K562 (cell line): Measurements from ENCODE around the gene RPS15A. TPM values are rescaled to one million over a fixed set of nuclear protein-coding genes. Genes with fewer than 3 reads are reported as not detected.

Experiments
- BACH1 ChIP-seq: fragments of 200-800 bp; sonication (Bioruptor generic); IDR thresholded peaks from 2 replicates; pipeline ENCODE4 v1.6.1; 2016; ENCODE audit warnings: missing genetic modification characterization, missing compliant biosample characterization
- BRD9 ChIP-seq: fragments of 450-650 bp; IDR thresholded peaks from 2 replicates; pipeline ENCODE4 v1.6.1; 2018; ENCODE audit warnings: low read depth; ENCODE audit not compliant: partially characterized antibody
- EP300 ChIP-seq: IDR thresholded peaks from 2 replicates; pipeline ENCODE4 v1.6.1; 2012; ENCODE audit warnings: low read length, improper control_type of control experiment
- GABPA ChIP-seq: fragments of 200-800 bp; sonication (Bioruptor generic); conservative IDR thresholded peaks from 2 replicates; pipeline ENCODE4 v1.6.1; 2016; ENCODE audit warnings: low read depth, missing genetic modification characterization, missing compliant biosample characterization
- GATAD2B ChIP-seq: fragments of 450-650 bp; IDR thresholded peaks from 2 replicates; pipeline ENCODE4 v1.6.1; 2017; ENCODE audit warnings: mild to moderate bottlenecking, borderline replicate concordance
- HNRNPH1 ChIP-seq: fragments of 200-400 bp; formaldehyde crosslinking; optimal IDR thresholded peaks from 2 replicates; pipeline ENCODE3; 2017; ENCODE audit warnings: low read depth, mild to moderate bottlenecking, low read length, moderate library complexity
- MTA3 ChIP-seq: fragments of 450-650 bp; formaldehyde crosslinking; IDR thresholded peaks from 2 replicates; pipeline ENCODE4 v1.6.1; 2017; ENCODE audit warnings: mild to moderate bottlenecking, borderline replicate concordance
- NEUROD1 ChIP-seq: fragments of 150-350 bp; IDR thresholded peaks from 2 replicates; pipeline ENCODE4 v1.6.1; 2014; ENCODE audit warnings: borderline replicate concordance, low read length, low read depth; ENCODE audit not compliant: partially characterized antibody
- PHB2 ChIP-seq: fragments of 450-650 bp; IDR thresholded peaks from 2 replicates; pipeline ENCODE4 v1.6.1; 2017; ENCODE audit warnings: low read depth
- SMAD1 ChIP-seq: fragments of 150-350 bp; IDR thresholded peaks from 2 replicates; pipeline ENCODE4 v1.6.1; 2014; ENCODE audit warnings: low read length, low read depth; ENCODE audit not compliant: partially characterized antibody
- SUPT5H ChIP-seq: fragments of 450-650 bp; IDR thresholded peaks from 2 replicates; pipeline ENCODE4 v1.6.1; 2016
- TAF7 ChIP-seq: fragments of 450-650 bp; IDR thresholded peaks from 2 replicates; pipeline ENCODE4 v1.6.1; 2016; ENCODE audit warnings: missing genetic modification characterization, missing compliant biosample characterization
- TBP ChIP-seq: optimal IDR thresholded peaks from 2 replicates; pipeline ENCODE3; 2011; ENCODE audit warnings: low read depth, low read length, improper control_type of control experiment
- ZEB2 ChIP-seq: fragments of 450-650 bp; IDR thresholded peaks from 2 replicates; pipeline ENCODE4 v1.6.1; 2016
- ZFX ChIP-seq: sonication (generic); formaldehyde crosslinking; IDR thresholded peaks from 2 replicates; pipeline ENCODE4 v1.8.0; 2022; ENCODE audit warnings: mild to moderate bottlenecking, missing genetic modification reagents, moderate library complexity
- ZNF431 ChIP-seq: sonication (generic); formaldehyde crosslinking; IDR thresholded peaks from 2 replicates; pipeline ENCODE4 v1.8.0; 2022; ENCODE audit warnings: mild to moderate bottlenecking, missing genetic modification reagents
- ZNF561 ChIP-seq: fragments of 450-650 bp; formaldehyde crosslinking; conservative IDR thresholded peaks from 2 replicates; pipeline ENCODE4 v1.4.0; 2020; ENCODE audit warnings: mild to moderate bottlenecking, moderate library complexity
- ZNF57 ChIP-seq: fragments of 450-650 bp; formaldehyde crosslinking; IDR thresholded peaks from 2 replicates; pipeline ENCODE4 v1.4.0; 2020; ENCODE audit warnings: mild to moderate bottlenecking, moderate library complexity
- ZNF696 ChIP-seq: fragments of 250-450 bp; sonication (Bioruptor Pico); conservative IDR thresholded peaks from 2 replicates; pipeline ENCODE4 v1.4.0; 2020; ENCODE audit warnings: mild to moderate bottlenecking, moderate library complexity
- polyA plus RNA-seq, 8 experiments: library from polyadenylated mRNA; depleted of rRNA in 4 of 8; stranded (reverse) in 5 of 8; unstranded in 3 of 8; fragments of >200 nt; fragmentation: Nextera tagmentation in 2 of 8; fragmentation: Illumina TruSeq in 1 of 8; extraction: Ambion mirVana in 2 of 8; extraction: Trizol in 1 of 8; gene quantifications; 2 replicates each; pipeline versions ENCODE4 v1.2.1 to v1.2.3, GENCODE V29; 2011 to 2014; ENCODE audit warnings: inconsistent platforms in 1 of 8, missing spikeins in 1 of 8
- total RNA-seq, 7 experiments: library from RNA; depleted of rRNA in 6 of 7; stranded (reverse); fragments of >200 nt in 6 of 7; fragmentation: Illumina TruSeq in 2 of 7; extraction: Trizol in 2 of 7; gene quantifications; 2 replicates each; pipeline versions ENCODE4 v1.2.1 to v1.2.3, GENCODE V29; 2011 to 2021; ENCODE audit warnings: low replicate concordance in 1 of 7
- TF ChIP-seq, protein P1 (sequence below): fragments of 450-650 bp; IDR thresholded peaks from 2 replicates; pipeline ENCODE4 v1.6.1; 2018; ENCODE audit warnings: mild to moderate bottlenecking, low read depth; ENCODE audit not compliant: partially characterized antibody
- TF ChIP-seq, protein P2 (sequence below): fragments of 450-650 bp; IDR thresholded peaks from 2 replicates; pipeline ENCODE4 v1.6.1; 2016; ENCODE audit warnings: mild to moderate bottlenecking
- TF ChIP-seq, protein P3 (sequence below): sonication (generic); formaldehyde crosslinking; IDR thresholded peaks from 2 replicates; pipeline ENCODE4 v1.8.1; 2023; ENCODE audit warnings: mild to moderate bottlenecking, missing genetic modification reagents, moderate library complexity

The RPS15A gene
- total and polyA plus RNA-seq, 9 of the 15 experiments (the other 6 are each of a cell fraction or from before 2014, with no cell fraction given) = 1,397 to 5,474 (median 2,798) TPM

DNA sequence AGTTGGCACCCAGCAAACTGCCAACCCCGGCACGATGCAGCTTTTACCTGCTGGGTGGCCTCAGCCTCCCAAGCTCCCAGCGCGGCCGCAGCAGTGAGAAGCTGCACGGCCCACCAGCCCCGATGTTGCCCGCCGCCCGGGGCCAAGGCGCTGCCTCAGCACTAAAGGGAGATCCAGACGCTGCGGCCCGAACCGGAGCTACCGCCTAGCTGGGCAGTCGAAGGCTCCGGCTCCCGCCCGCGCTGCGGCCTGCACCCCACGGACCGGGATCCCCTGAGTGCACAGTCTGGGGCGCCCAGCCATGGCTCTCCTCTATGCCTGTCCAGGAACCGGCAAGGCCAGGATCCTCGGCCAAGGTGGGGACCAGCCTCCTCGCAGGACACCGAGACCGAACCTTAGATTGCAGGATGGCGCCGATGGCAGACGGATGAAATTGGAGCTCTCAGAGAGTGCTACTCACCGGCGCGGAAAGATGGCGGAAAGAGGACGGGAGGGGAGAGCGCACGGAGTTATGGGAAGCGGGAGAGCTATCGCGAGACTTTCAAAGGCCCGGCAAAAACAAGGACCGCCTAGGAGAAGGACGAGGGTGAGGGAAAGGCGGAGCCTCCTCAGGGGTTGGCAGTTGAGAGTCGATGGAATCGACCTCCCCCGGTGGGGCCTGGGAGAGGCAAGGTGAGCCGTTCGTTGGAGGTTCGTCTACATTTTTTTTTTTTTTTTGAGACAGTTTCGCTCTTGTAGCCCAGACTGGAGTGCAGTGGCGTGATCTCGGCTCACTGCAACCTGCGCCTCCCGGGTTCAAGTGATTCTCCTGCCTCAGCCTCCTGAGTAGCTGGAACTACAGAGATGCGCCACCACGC is at the start of gene RPS15A (continued):
- TF ChIP-seq, protein P1, sequence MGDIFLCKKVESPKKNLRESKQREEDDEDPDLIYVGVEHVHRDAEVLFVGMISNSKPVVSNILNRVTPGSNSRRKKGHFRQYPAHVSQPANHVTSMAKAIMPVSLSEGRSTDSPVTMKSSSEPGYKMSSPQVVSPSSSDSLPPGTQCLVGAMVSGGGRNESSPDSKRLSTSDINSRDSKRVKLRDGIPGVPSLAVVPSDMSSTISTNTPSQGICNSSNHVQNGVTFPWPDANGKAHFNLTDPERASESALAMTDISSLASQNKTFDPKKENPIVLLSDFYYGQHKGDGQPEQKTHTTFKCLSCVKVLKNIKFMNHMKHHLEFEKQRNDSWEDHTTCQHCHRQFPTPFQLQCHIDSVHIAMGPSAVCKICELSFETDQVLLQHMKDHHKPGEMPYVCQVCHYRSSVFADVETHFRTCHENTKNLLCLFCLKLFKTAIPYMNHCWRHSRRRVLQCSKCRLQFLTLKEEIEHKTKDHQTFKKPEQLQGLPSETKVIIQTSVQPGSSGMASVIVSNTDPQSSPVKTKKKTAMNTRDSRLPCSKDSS = no peak
- TF ChIP-seq PHB2 (no peak), GATAD2B (no peak), EP300 (no peak), ZNF696 (CRISPR knock-in tag) (no peak), NEUROD1 (peak; percentile 71), GABPA (0 out of 2 replicates have a peak, but pooled peaks have one; percentile 13), ZNF57 (CRISPR knock-in tag) (no peak), ZFX (peak; percentile 99), BRD9 (peak; percentile 99), TAF7 (peak; percentile 100), ZEB2 (peak; percentile 62), ZNF431 (CRISPR knock-in tag) (no peak), BACH1 (tag) (no peak), SUPT5H (peak; percentile 99), MTA3 (peak; percentile 89), HNRNPH1 (no peak), TBP (peak; percentile 98), SMAD1 (peak; percentile 77), ZNF561 (CRISPR knock-in tag) (no peak)
- TF ChIP-seq, protein P2, sequence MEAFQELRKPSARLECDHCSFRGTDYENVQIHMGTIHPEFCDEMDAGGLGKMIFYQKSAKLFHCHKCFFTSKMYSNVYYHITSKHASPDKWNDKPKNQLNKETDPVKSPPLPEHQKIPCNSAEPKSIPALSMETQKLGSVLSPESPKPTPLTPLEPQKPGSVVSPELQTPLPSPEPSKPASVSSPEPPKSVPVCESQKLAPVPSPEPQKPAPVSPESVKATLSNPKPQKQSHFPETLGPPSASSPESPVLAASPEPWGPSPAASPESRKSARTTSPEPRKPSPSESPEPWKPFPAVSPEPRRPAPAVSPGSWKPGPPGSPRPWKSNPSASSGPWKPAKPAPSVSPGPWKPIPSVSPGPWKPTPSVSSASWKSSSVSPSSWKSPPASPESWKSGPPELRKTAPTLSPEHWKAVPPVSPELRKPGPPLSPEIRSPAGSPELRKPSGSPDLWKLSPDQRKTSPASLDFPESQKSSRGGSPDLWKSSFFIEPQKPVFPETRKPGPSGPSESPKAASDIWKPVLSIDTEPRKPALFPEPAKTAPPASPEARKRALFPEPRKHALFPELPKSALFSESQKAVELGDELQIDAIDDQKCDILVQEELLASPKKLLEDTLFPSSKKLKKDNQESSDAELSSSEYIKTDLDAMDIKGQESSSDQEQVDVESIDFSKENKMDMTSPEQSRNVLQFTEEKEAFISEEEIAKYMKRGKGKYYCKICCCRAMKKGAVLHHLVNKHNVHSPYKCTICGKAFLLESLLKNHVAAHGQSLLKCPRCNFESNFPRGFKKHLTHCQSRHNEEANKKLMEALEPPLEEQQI = 0 out of 2 replicates have a peak, but pooled peaks have one; percentile 16
- TF ChIP-seq, protein P3, sequence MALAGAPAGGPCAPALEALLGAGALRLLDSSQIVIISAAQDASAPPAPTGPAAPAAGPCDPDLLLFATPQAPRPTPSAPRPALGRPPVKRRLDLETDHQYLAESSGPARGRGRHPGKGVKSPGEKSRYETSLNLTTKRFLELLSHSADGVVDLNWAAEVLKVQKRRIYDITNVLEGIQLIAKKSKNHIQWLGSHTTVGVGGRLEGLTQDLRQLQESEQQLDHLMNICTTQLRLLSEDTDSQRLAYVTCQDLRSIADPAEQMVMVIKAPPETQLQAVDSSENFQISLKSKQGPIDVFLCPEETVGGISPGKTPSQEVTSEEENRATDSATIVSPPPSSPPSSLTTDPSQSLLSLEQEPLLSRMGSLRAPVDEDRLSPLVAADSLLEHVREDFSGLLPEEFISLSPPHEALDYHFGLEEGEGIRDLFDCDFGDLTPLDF (CRISPR knock-in tag) = peak; percentile 92
